Stomach (tissue), 9 donors: ENCODE results near the gene LHB. TPM values are rescaled to one million over a fixed set of nuclear protein-coding genes. Genes with fewer than 3 reads are reported as not detected.

Experiments
- DNase-seq, 2 donors: peaks; one replicate each; pipeline versions ENCODE4 v3.0.0 to v3.0.0-alpha.2; 2013 to 2019
- H3K27ac ChIP-seq, 5 donors: fragments of 200-600 bp in 4 of 5; sonication (generic) in 4 of 5; one replicate each; pipeline ENCODE4 v1.5.1; 2013 to 2019; ENCODE audit warnings: mild to moderate bottlenecking in 1 of 5, moderate library complexity in 1 of 5
- H3K27me3 ChIP-seq, 3 donors: fragments of 200-600 bp; sonication (generic); one replicate each; pipeline ENCODE4 v1.5.1; 2017 to 2019; ENCODE audit warnings: mixed run types in 1 of 3
- H3K36me3 ChIP-seq, 4 donors: fragments of 200-600 bp; sonication (generic); 1 replicate in 3 of 4; 2 replicates in 1 of 4; pipeline ENCODE4 v1.5.1; 2016 to 2019
- H3K4me1 ChIP-seq, 4 donors: fragments of 200-600 bp; sonication (generic); one replicate each; pipeline ENCODE4 v1.5.1; 2016 to 2019
- H3K4me3 ChIP-seq, 4 donors: fragments of 200-600 bp; sonication (generic) in 3 of 4; one replicate each; pipeline ENCODE4 v1.5.1; 2016 to 2019; ENCODE audit warnings: mild to moderate bottlenecking in 1 of 4
- H3K9me3 ChIP-seq, 4 donors: fragments of 200-600 bp; sonication (generic); one replicate each; pipeline ENCODE4 v1.5.1; 2016 to 2019
- EP300 ChIP-seq: sonication (generic); formaldehyde crosslinking; IDR thresholded peaks from one replicate; pipeline ENCODE4 v1.6.1; 2017; ENCODE audit warnings: antibody characterized with exemption
- POLR2A ChIP-seq, 4 donors: fragments of 450-650 bp; IDR thresholded peaks; one replicate each; pipeline ENCODE4 v1.6.1; 2016; ENCODE audit warnings: antibody characterized with exemption in 4 of 4, control low read depth in 2 of 4, mild to moderate bottlenecking in 1 of 4, moderate library complexity in 1 of 4
- POLR2AphosphoS5 ChIP-seq, 3 donors: sonication (generic); formaldehyde crosslinking; IDR thresholded peaks; one replicate each; pipeline ENCODE4 v1.6.1; 2016; ENCODE audit warnings: antibody characterized with exemption in 3 of 3
- WGBS, 5 donors: extraction: QIAGEN DNeasy Blood & Tissue Kit in 3 of 5; methylation state at CpG; one replicate each; pipeline versions ENCODE4 v1.1.5 to v1.1.7; 2013 to 2018; 5-methylcytosine and 5-hydroxymethylcytosine counted together
- intact Hi-C: fragments of 100-400 bp; cut with DNase I; formaldehyde crosslinking; loops from one replicate; pipeline ENCODE4 v1.15.1; 2023; ENCODE audit warnings: low total_unique reads
- polyA plus RNA-seq, 3 donors: library from polyadenylated mRNA; stranded (reverse); fragments of 200-250 nt; gene quantifications; one replicate each; pipeline ENCODE4 v1.2.3, GENCODE V29; 2013
- total RNA-seq, 5 donors: library from RNA; depleted of rRNA; stranded (reverse); fragments of >200 nt; gene quantifications; one replicate each; pipeline versions ENCODE4 v1.1.0 to v1.2.3, GENCODE V29; 2014 to 2016
- TF ChIP-seq, protein P1 (sequence below), 7 experiments: fragments of 450-650 bp in 4 of 7; fragments of 200-600 bp in 3 of 7; sonication (generic) in 3 of 7; IDR thresholded peaks; one replicate each; pipeline ENCODE4 v1.5.1; 2016 to 2019; ENCODE audit warnings: antibody characterized with exemption in 7 of 7, control low read depth in 2 of 7, mild to moderate bottlenecking in 1 of 7
- donor health status: healthy with polysubstance abuse.
- donor health status: Bipolar disorder and iron deficiency.
- donor health status: healthy.

Gene LHB
- total and polyA plus RNA-seq, 8 donors, result 3.8 to 45.8 (median 24.4) TPM; not detected in 4

DNA sequence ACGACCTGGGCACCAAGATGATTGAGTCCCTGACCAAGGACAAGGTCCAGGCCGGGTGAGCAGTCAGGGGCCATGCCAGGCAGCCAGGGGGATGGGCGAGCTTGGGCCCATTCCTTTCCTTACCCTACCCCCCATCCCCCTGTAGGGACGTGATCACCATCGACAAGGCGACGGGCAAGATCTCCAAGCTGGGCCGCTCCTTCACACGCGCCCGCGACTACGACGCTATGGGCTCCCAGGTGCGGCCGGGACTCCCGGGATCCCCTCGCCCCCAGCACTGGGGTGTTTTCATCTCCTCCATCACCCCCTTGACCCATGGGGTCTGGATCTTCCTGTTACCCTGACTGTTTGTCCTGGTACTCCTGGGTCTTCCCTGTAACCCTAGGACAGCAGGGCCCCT lies 7.1 kb downstream of the LHB start:
- Histone ChIP-seq H3K4me3 (no peak overlapping the region), H3K4me1 (no peaks in the 10 kb centered on the region), H3K36me3 (peaks cover 48 to 98% (median 96%) of the 10 kb centered on the region in 4 donors), H3K27me3 (no peaks in the 10 kb centered on the region), H3K9me3 (no peaks in the 10 kb centered on the region), H3K27ac (no peak overlapping the region)
- TF ChIP-seq, protein P1, sequence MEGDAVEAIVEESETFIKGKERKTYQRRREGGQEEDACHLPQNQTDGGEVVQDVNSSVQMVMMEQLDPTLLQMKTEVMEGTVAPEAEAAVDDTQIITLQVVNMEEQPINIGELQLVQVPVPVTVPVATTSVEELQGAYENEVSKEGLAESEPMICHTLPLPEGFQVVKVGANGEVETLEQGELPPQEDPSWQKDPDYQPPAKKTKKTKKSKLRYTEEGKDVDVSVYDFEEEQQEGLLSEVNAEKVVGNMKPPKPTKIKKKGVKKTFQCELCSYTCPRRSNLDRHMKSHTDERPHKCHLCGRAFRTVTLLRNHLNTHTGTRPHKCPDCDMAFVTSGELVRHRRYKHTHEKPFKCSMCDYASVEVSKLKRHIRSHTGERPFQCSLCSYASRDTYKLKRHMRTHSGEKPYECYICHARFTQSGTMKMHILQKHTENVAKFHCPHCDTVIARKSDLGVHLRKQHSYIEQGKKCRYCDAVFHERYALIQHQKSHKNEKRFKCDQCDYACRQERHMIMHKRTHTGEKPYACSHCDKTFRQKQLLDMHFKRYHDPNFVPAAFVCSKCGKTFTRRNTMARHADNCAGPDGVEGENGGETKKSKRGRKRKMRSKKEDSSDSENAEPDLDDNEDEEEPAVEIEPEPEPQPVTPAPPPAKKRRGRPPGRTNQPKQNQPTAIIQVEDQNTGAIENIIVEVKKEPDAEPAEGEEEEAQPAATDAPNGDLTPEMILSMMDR (IDR thresholded peaks at IDR 0.05), result no peak
- TF ChIP-seq POLR2AphosphoS5 (IDR thresholded peaks at IDR 0.05) (no peak), POLR2A (IDR thresholded peaks at IDR 0.05) (no peak), EP300 (no peak)
- intact Hi-C loops, result no loop called here
- no peak for DNase-seq
- 92 to 98% (median 96%) methylated on average over 13 to 18 of the region's 18 CpGs for WGBS, 5 donors

GRCh38 chr19:49006905-49007304 lies 10.0 kb downstream of the LHB start:
- Histone ChIP-seq H3K27ac (no peak overlapping the region), H3K4me3 (no peak overlapping the region), H3K36me3 (peaks cover 53 to 98% (median 97%) of the 10 kb centered on the region in 4 donors), H3K9me3 (no peaks in the 10 kb centered on the region), H3K27me3 (no peaks in the 10 kb centered on the region), H3K4me1 (no peaks in the 10 kb centered on the region)
- TF ChIP-seq, protein P1 (IDR thresholded peaks at IDR 0.05), result no peak
- no peak for TF ChIP-seq EP300
- TF ChIP-seq POLR2AphosphoS5 (IDR thresholded peaks at IDR 0.05), result no peak
- TF ChIP-seq POLR2A (IDR thresholded peaks at IDR 0.05), result no peak
- intact Hi-C loops, result no loop called here
- WGBS, 5 donors, result 92 to 97% (median 96%) methylated on average over 11 to 22 of the region's 22 CpGs
- no peak for DNase-seq

DNA sequence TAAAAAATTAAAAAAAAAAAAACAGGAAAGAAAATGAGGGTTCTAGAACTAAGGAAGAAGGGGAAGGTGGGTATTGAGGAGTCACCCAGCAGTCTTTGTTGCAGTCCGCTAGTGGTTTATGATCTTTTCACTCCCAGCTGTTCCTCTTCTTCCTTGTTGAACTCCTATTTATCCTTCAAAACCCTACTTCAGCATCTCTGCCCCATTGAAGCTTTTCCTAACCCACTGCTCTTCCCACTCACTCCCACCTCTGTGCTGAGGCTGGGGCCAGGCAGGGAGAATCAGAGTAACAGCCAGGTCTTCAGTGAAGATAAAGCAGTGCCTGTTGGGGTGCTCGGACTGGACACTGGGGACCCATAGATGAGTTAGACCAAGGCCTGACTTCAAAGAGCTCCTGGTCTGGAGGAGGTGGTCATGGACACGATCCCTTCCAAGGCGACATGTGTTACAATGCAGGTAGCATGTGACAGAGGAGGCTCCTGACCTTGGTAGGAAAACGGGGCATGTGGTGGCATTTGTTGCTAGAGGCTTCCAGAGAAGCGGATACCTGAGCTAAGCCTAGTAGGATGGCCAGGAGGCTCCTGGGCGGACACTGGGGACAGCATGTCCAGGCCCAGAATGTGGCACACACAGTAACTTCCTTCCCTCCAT lies 11.8 kb downstream of the LHB start:
- Histone ChIP-seq H3K27ac (no peak overlapping the region), H3K4me3 (no peak overlapping the region), H3K36me3 (peaks cover 43 to 87% (median 85%) of the 10 kb centered on the region in 4 donors), H3K4me1 (no peaks in the 10 kb centered on the region), H3K27me3 (no peaks in the 10 kb centered on the region), H3K9me3 (no peaks in the 10 kb centered on the region)
- no peak for DNase-seq
- TF ChIP-seq POLR2A (IDR thresholded peaks at IDR 0.05) (no peak), EP300 (no peak), POLR2AphosphoS5 (IDR thresholded peaks at IDR 0.05) (no peak)
- TF ChIP-seq, protein P1 (IDR thresholded peaks at IDR 0.05), result no peak
- WGBS, 5 donors, result 91 to 97% (median 95%) methylated on average over 7 of the region's 7 CpGs
- intact Hi-C loops, result no loop called here

DNA sequence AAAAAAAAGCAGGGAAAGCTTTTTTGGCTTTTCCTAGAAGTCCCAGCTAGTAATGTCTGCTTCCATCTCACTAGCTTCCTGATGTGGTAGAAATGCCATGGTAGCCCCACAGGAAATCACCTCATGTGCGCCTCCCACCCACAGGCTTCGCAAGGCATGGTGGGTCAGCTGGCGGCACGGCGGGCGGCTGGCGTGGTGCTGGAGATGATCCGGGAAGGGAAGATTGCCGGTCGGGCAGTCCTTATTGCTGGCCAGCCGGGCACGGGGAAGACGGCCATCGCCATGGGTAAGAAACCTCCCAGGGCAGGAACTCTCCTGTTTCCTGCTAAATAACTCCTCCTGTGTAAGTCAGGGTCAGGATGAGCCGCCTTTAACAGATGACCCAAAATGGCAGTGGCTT lies 12.8 kb downstream of the LHB start:
- Histone ChIP-seq H3K36me3 (peaks cover 35 to 87% (median 79%) of the 10 kb centered on the region in 4 donors), H3K27me3 (no peaks in the 10 kb centered on the region), H3K4me3 (no peak overlapping the region), H3K9me3 (no peaks in the 10 kb centered on the region), H3K4me1 (no peaks in the 10 kb centered on the region), H3K27ac (no peak overlapping the region)
- no peak for TF ChIP-seq POLR2A (IDR thresholded peaks at IDR 0.05)
- TF ChIP-seq, protein P1 (IDR thresholded peaks at IDR 0.05), result no peak
- intact Hi-C loops, result no loop called here
- WGBS, 5 donors, result 93 to 98% (median 98%) methylated on average over 15 of the region's 15 CpGs
- DNase-seq, result no peak
